Stimulated activated CD4-positive, alpha-beta T cell treated with anti-CD3 and anti-CD28 coated beads, Interleukin-4, amount 100 ng/mL, for 48 hours (primary cell): ENCODE results near the gene ZCCHC24.

Experiments used
- DNase-seq, 2 donors: peaks; one replicate each; pipeline ENCODE4 v3.0.0-alpha.2; 2020; ENCODE audit warnings: low read depth in 2 of 2

Gene ZCCHC24

DNA sequence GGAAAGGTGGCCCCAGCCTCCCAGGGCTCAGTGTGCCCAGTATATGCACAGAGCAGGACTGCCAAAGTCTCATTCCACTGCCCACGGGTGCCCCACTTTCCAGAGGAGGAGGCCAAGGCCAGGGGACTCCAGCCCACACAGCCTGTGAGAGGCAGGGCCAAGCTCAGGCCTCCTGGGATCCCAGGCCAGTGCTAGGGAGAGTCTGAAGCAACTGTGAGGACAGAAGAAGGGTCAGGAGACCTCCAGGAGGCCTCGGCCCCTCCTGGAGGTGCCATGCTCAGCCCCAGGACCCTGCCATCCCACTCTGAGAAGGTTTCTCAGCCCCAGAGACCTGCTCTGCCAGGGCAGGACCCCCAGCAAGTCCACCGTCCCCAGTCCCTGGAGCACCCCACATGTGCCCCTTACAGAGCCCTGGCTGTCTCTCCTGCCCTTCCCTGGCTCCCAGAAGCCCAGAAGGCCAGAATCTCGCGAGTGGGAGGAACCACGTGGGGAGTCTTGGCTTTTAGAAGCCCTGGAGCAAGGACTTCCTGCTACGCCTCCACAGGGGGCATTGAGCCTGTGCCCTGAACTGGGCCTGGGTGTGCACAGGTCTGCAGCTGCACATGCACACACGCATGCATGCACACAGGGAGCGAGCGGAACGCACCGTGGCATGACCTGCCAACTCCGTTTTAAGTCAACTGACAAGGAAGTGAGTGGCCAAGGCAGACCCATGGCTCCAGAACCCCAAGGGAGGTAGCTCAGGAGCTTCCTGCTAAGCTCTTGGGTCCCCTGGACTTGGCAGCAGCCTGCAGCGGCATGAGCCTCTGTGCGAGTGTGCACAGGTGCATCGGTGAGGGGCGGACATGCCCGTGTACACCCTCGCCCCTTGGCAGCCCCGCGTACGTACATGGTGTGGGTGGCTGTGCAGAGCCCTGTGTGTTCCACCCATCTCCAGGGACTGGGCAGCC is 33.6 kb downstream of the ZCCHC24 start:
- no peak for DNase-seq

DNA sequence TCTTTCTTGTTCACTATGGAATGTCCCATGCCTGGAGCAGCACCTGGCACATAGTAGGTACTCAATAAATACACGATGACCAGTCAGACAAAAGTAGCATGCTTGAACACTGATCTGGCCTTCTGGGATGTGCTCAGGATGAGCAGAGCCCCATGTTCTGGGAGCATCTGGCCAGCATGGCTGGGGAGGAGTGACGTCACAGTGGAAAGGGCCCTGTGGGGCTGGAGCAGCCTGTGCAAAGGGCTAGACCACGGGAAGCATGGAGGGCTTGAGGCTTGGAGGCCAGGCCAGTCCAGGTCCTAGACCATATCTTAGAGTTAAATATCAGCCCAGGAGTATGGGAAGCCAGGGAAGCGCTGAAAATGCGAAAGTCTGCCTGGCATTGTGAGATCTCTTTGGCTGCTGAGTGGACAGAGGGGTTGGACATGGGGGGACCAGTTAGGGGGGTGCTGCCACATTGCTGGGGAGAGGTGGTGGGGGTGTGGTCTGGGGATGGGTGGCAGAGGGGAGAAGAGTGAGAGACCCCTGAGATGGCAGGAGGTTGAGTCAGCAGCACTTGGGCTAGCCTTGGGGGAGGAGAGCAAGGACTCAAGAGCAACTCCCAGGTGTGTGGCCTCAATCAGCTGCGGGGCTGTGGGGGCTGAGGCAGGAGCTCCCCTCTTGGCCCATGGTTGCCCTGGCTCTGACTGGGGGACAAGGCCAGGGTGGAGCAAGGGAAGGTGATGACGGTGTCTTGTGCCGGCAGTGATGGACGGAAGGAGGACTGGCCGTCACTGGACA is 34.9 kb downstream of the ZCCHC24 start:
- DNase-seq, result no peak

DNA sequence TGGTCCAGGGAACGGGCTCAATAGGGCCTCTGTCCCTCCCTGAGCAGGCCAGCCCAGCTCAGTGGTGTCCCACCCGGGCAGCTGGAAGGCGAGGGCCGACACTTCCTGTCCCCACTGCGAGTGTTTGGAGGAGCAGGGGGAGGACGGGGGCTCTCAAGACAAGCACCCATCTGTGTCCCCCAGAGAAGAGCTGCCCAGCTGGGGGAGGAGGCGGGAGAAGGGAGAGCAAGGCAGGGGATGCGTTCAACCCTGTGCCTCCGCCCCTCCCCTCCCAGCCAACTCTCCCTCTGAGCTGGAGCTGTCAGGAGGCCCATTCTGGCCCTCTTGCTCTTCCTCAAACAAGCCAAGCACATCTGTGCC is 35.7 kb downstream of the ZCCHC24 start:
- no peak for DNase-seq

GRCh38 chr10:79409038-79409725 is 36.2 kb downstream of the ZCCHC24 start:
- DNase-seq, result no peak

DNA sequence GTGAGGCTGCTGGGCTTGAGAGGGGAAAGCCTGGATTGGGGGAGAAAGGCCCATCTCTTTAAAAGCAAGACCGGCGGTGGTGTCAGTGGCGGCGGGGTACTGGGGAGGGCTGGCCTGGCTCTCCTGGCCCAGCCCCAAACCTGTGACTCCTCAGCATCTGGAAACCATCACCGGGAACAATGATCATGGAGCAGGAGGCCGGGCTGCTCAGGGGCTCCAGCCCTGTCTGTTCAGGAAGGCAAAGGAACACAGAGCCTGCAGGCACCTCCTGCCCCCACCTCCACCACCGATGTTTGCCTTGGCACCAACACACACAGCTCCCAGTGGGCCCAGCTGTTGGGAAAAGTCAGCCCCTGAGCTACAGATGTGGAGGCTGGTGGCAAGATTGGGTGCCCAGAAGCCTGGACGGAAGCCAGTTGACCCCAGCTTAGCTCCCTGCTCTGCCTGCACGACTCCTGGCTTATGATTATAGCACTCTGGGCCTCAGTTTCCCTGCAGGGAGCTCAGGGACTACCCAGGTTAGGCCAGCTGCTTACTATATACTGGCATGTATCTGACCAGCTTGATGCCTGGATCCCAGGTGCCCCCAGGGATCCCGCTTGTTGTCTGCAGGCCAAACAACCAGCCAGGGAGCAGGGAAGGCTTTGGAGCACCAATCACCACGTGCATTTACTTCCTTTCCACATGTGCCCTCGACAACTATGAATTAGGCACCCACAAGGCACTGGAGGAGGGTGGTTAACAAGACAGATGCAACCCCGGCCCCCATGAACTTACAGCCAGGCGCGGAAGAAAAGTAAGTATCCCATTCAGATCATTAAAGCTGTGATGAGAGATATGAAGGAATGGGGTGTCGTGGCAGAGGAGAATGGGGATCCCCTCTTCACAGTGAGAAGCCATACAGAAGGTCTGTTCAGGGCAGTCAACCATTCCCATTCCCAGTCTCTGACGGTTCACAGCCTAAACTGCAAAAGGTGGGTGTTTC is 37.3 kb downstream of the ZCCHC24 start:
- no peak for DNase-seq

- DNase-seq, result no peak
Observed at GRCh38 chr10:79407423-79407796, 38.0 kb downstream of the ZCCHC24 start.

DNA sequence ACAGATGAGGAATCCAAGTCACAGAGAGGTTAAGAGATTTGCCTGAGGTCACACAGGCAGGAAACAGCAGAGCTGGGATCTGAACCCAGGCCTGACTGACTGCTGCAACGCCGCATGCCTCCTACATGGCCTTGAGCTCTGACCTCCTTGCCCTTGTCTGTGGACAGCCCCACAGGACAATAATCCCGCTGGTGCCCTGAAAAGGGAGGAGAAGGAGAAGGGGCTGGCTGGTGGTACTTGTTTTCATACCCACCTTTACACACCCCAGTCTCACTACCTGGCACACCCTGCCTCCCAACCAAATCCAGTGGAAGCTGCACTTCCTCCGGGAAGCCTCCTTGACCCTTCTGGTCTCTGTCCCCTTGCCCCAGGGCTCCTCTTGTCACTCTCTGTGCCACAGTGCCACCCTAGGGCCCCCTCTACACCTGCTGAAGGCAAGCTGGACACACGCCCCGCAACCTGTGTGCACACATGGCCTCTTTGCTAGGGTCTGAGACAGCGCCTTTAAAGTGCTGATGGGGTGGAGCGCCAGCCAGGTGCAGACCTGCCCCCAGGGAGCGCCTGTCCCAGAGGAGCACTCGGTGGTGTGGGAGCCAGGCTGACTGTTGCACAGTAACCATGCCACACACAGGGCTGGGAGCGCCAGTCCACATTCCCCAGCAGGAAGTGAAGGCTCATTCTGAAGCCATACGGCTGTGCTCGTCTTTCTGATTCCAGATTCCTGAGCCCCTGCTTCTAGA is 38.6 kb downstream of the ZCCHC24 start:
- DNase-seq, result no peak

GRCh38 chr10:79405995-79406515 is 39.4 kb downstream of the ZCCHC24 start:
- DNase-seq, result no peak

DNA sequence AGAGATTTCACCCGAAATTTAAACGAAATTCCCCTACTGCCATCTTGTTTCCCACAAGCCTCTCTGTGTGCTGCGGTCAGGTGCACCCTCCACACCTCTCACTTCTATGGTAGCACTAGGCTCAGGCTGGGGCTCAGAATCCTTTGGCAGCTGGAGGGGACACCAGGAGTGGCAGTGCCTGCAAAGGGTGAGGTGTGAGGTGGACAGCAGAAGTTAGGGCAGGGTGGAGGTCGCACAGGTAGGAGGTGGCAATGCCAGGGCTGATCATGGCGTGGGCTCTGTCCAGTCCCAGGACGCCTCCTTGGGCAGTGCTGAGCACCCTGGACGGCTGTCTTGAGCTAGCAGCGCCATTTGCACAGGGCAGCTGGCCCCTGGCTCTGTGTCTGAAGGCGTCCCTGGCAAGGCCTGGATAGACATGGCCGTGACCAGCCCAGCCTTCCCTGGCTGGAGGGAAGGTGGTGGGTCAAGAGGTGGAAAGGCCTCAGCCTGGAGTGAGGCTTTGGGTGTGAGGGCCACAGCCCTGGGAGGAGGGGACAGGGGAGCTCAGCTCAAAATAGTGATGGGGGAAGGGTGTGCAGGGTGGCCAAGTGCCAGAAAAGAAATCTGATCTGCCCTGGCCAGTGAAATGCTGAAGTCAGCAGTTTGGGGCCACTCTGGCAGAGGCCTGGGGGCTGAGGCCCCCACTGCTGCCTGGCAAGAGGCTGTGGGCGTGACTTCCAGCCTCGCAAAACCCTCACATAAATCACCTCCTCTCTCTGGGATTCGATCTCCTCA is 40.0 kb downstream of the ZCCHC24 start:
- DNase-seq, result no peak

DNA sequence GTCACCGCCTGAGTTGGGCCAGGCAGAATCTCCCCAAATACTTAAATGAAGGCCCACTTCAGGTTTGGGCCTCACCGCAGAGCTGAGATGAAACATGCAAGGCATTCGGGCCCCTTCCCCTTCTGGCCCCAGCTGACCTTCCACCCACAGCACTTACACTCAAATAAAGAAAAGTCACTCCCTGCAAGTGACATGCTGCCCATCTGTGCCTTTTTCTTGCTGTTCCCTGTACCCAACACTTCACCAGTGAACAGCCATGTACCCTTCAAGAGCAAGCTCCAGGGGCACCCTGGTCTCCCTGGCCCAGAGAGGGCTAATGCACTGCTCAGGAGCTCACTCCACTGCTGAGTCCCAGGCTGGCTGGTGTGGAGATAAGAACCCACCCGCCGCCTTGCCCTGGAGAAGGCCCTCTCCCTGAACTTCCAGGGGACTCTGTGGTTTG is 40.7 kb downstream of the ZCCHC24 start:
- DNase-seq, result no peak

- DNase-seq, result no peak
Observed at GRCh38 chr10:79404231-79404609, 41.2 kb downstream of the ZCCHC24 start.

- no peak for DNase-seq
Observed at GRCh38 chr10:79403441-79404230, 41.8 kb downstream of the ZCCHC24 start.

DNA sequence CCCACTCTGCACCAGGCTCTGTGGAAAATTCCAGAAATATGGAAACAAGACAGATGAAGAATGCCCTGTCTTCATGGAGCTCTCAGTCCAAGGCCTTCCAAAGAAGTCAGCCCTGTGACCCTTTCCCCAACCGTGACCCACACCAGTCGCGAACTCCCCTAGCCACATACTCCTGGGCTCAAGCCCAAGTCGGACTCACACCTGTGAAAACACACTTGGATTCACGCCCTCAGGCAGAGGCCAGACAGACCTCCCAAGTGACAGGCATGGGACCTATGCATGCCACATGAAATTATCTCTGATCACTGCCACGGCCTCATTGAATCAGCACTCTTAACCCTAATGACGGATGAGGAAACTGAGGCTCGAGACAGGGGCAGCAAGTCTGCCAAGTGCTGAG is 42.5 kb downstream of the ZCCHC24 start:
- no peak for DNase-seq

DNA sequence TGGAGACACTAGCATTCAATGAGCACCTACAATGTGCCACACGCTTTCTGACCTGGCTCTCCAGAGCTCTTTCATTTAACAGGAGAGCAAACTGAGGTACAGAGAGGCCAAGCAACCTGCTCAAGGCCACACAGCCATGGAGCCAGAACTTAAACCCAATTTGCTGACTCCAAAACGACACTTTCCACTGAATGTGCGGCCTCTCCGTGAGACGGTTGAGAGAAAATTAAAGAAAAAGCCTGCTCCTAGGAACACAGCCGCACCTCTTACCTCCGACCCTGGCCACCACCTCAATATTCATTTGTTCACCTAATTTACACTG is 42.8 kb downstream of the ZCCHC24 start:
- no peak for DNase-seq

DNA sequence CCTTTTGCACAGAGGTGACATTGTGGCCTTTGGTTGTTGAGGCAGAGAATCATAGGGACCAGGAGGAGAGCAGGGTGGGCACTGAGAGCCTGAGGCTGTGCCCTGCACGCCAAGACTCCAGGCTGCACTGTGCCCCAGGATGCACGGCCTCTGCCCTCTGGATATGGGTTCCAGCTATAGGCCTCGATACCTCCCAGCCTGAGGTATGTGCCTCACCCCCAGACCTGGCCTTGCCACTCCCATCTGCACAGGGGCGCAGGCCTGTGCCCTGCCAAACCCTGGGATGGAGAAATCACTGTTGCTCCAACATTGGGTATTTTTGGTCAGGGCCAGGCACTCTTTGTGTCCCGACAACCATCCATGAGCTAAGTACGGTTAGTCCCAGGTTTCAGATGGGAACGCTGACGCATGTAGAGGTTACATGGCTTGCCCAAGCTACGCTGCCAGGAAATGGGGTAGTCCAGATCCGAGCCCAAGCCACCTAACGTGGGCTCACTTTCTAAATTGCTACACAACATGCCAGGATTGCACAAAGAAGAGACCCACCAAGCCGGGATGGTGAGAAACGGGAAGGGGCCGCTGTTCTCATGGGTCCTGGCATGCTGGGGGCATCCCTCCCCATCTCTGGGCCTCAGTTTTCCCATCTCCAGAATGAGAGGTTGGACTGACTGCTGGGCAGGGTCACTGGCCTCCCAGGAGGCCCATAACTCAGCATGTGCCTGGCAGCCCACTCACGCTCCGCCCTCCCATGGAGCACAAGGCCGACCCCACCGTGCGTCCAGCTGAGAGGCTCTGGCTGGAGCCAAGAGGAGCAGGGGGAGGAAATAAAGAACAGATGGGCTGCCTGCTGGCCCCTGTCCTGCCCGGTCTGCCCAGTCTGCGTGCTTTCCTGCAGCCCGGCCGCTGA is 44.2 kb downstream of the ZCCHC24 start:
- DNase-seq, result no peak

DNA sequence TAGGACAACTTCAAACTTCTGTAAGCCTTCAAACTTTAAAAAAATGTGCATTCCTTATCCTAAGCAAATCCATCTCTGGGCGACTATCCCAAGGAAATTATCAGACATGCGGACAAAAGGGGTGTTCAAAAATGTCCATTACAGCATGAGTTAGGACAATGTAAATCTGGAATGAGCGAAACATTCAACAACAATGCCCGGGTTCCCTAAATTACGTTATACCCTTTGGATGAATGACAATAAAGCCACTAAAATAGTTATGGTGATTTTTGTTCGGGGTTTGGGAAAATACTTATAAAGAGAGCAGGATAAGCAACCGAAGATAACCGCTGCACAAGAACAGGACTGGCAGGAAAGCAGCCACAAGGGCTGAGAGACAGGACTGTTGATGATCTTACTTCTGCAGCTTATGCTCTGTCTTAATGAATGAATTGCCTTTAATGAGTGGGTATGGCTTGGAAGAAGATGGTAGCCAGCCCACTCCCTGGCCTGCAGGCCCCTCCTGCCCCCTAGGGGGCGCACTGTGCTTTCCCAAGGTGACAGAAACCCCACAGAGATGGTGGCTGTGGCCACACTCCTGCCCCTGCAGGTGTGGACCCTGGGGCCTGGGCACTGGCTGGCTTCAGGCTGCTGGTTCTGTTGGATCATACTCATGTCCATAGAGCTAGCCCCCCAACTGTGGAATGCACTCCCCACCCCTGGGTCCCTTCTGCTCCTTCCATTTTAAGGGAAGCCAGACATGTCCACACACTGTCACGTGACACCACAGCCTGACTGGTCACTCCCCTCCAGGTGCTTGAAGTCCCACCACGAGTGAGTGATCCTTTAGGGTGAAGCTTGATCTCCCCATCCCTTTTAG is 45.0 kb downstream of the ZCCHC24 start:
- peak; percentile 43 to 64 for DNase-seq
